Measurements from ENCODE around the gene HYCC1. TPM values are rescaled to one million over a fixed set of nuclear protein-coding genes. Genes with fewer than 3 reads are reported as not detected.

The HYCC1 gene
- total RNA-seq, 1 experiment from 2014 or later: 19.6 TPM

Other genes starting within 250 kb of the HYCC1 start
- gene TOMM7, start 191.3 kb downstream of the HYCC1 start, total RNA-seq (2014; rRNA removed; shearing (Covaris generic); ENCODE audit: low replicate concordance): 131 and 141 TPM in 2 replicates
- gene KLHL7, start 91.7 kb upstream of the HYCC1 start, total RNA-seq (2014; rRNA removed; shearing (Covaris generic); ENCODE audit: low replicate concordance): 16.2 and 19.7 TPM in 2 replicates
- 19.4 and 29.4 TPM in 2 replicates for gene NUP42, start 167.9 kb upstream of the HYCC1 start, total RNA-seq (2014; rRNA removed; shearing (Covaris generic); ENCODE audit: low replicate concordance)
- 65.4 and 106 TPM in 2 replicates for gene GPNMB, start 232.6 kb upstream of the HYCC1 start, total RNA-seq (2014; rRNA removed; shearing (Covaris generic); ENCODE audit: low replicate concordance)

Measured in MG63 (cell line).